ENCODE measurements around the gene TSNAX. TPM values are rescaled to one million over a fixed set of nuclear protein-coding genes. Genes with fewer than 3 reads are reported as not detected.

Gene TSNAX
- total and polyA plus RNA-seq, 9 of the 15 experiments (the other 6 are each of a cell fraction or from before 2014, with no cell fraction given), result 33.8 to 102 (median 61.2) TPM

DNA sequence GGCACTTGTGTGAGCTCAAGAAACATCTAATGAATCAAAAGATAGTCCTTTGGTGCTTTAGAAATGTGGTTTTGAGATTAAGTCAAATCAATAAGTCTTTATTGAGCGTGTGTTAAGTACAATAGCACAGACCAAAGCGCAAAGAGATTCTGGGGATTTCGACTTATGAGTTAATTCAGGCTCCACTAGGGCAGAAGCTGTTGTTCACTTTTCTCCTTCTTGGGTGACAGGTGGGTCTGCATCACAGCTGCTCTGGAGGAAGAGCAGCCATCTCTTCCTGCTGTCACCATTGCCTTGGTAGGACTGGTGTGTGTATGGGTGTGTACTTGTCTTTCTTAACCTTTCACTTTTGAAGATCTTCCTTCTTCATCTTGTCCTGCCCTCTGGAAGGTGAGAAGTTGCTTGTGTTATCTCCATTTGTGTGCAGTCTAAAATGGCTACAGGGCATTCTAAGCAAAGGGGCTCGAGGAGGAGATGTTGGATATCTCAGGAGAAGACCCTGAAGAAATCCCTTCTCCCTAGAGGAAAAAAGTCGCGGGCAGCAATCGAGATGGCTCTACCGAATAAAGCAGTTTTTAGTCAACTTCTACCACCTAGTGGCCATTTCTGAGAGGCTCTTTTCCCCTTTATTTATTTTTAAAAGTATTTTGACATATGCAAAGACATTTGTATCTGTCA, 75.3 kb downstream of the TSNAX start (continued):
- TF ChIP-seq HEY1 (CRISPR knock-in tag; IDR thresholded peaks at IDR 0.05; ENCODE audit: borderline replicate concordance) (peak; percentile 51; the same call in 1 of the 2 replicates), ATF7 (IDR thresholded peaks at IDR 0.05) (peak; percentile 28; the same call in 1 of the 2 replicates), KDM1A (IDR thresholded peaks at IDR 0.05) (no peak), JUND (IDR thresholded peaks at IDR 0.05; ENCODE audit: borderline replicate concordance, low read depth, low read length) (no peak), JUND (tag; IDR thresholded peaks at IDR 0.05; ENCODE audit: borderline replicate concordance, low read depth, low read length) (0 out of 3 replicates have a peak, but pooled peaks have one; percentile 13), ZEB2 (IDR thresholded peaks at IDR 0.05) (0 out of 2 replicates have a peak, but pooled peaks have one; percentile 34), FOXM1 (IDR thresholded peaks at IDR 0.05; ENCODE audit: low read depth) (peak; percentile 91), FOXM1 (CRISPR knock-in tag; IDR thresholded peaks at IDR 0.05; ENCODE audit: low read depth) (no peak), RAD21 (CRISPR knock-in tag; conservative IDR thresholded peaks at IDR 0.05 in 1 of 2, IDR thresholded peaks at IDR 0.05 in 1 of 2) (peak; percentile 89 to 91), MEIS2 (IDR thresholded peaks at IDR 0.05; ENCODE audit: partially characterized antibody) (peak; percentile 75), RBM34 (IDR thresholded peaks at IDR 0.05; ENCODE audit: borderline replicate concordance, insufficient read depth, low read length) (no peak), CEBPB (tag; IDR thresholded peaks at IDR 0.05) (peak; percentile 6; the same call in 1 of the 2 replicates)
- TF ChIP-seq, protein P1, sequence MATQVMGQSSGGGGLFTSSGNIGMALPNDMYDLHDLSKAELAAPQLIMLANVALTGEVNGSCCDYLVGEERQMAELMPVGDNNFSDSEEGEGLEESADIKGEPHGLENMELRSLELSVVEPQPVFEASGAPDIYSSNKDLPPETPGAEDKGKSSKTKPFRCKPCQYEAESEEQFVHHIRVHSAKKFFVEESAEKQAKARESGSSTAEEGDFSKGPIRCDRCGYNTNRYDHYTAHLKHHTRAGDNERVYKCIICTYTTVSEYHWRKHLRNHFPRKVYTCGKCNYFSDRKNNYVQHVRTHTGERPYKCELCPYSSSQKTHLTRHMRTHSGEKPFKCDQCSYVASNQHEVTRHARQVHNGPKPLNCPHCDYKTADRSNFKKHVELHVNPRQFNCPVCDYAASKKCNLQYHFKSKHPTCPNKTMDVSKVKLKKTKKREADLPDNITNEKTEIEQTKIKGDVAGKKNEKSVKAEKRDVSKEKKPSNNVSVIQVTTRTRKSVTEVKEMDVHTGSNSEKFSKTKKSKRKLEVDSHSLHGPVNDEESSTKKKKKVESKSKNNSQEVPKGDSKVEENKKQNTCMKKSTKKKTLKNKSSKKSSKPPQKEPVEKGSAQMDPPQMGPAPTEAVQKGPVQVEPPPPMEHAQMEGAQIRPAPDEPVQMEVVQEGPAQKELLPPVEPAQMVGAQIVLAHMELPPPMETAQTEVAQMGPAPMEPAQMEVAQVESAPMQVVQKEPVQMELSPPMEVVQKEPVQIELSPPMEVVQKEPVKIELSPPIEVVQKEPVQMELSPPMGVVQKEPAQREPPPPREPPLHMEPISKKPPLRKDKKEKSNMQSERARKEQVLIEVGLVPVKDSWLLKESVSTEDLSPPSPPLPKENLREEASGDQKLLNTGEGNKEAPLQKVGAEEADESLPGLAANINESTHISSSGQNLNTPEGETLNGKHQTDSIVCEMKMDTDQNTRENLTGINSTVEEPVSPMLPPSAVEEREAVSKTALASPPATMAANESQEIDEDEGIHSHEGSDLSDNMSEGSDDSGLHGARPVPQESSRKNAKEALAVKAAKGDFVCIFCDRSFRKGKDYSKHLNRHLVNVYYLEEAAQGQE (IDR thresholded peaks at IDR 0.05; ENCODE audit: borderline replicate concordance), result peak; percentile 66; the same call in 1 of the 2 replicates
- TF ChIP-seq, protein P1 (CRISPR knock-in tag; IDR thresholded peaks at IDR 0.05; ENCODE audit: low read depth), result no peak
- TF ChIP-seq, protein P2, sequence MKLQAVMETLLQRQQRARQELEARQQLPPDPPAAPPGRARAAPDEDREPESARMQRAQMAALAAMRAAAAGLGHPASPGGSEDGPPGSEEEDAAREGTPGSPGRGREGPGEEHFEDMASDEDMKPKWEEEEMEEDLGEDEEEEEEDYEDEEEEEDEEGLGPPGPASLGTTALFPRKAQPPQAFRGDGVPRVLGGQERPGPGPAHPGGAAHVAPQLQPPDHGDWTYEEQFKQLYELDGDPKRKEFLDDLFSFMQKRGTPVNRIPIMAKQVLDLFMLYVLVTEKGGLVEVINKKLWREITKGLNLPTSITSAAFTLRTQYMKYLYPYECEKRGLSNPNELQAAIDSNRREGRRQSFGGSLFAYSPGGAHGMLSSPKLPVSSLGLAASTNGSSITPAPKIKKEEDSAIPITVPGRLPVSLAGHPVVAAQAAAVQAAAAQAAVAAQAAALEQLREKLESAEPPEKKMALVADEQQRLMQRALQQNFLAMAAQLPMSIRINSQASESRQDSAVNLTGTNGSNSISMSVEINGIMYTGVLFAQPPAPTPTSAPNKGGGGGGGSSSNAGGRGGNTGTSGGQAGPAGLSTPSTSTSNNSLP (IDR thresholded peaks at IDR 0.05; ENCODE audit: borderline replicate concordance, low read depth, low read length), result peak; percentile 26; the same call in 1 of the 2 replicates
- TF ChIP-seq, protein P3, sequence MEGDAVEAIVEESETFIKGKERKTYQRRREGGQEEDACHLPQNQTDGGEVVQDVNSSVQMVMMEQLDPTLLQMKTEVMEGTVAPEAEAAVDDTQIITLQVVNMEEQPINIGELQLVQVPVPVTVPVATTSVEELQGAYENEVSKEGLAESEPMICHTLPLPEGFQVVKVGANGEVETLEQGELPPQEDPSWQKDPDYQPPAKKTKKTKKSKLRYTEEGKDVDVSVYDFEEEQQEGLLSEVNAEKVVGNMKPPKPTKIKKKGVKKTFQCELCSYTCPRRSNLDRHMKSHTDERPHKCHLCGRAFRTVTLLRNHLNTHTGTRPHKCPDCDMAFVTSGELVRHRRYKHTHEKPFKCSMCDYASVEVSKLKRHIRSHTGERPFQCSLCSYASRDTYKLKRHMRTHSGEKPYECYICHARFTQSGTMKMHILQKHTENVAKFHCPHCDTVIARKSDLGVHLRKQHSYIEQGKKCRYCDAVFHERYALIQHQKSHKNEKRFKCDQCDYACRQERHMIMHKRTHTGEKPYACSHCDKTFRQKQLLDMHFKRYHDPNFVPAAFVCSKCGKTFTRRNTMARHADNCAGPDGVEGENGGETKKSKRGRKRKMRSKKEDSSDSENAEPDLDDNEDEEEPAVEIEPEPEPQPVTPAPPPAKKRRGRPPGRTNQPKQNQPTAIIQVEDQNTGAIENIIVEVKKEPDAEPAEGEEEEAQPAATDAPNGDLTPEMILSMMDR (IDR thresholded peaks at IDR 0.05 in 2 of 3, conservative IDR thresholded peaks at IDR 0.05 in 1 of 3; ENCODE audit: insufficient read depth in 2 of 3, low read depth in 1 of 3, low read length in 3 of 3), result peak; percentile 72 to 94 (median 81)
